Measurements from ENCODE around the gene CNIH3. TPM values are rescaled to one million over a fixed set of nuclear protein-coding genes. Genes with fewer than 3 reads are reported as not detected.

Gene CNIH3
- polyA plus RNA-seq, 6 donors from 2014 or later = 0.97 to 4.0 (median 1.8) TPM; not detected in 1

- Mint-ChIP-seq H3K4me3 (no peak overlapping the region), H3K4me1 (no peaks in the 10 kb centered on the region), H3K27ac (no peak overlapping the region), H3K9me3 (peaks cover 0 to 2% (median 0%) of the 10 kb centered on the region in 7 donors), H3K36me3 (no peaks in the 10 kb centered on the region), H3K27me3 (peaks cover 16 to 32% (median 29%) of the 10 kb centered on the region in 3 donors)
- ATAC-seq (ENCODE audit: low read depth in 2 of 2) (no peak), DNase-seq (no peak)
These were observed 21.8 kb downstream of the CNIH3 start for GRCh38 chr1:224637936-224638335.

- no peak overlapping the region for H3K27ac Mint-ChIP-seq
These were observed 23.4 kb downstream of the CNIH3 start for GRCh38 chr1:224639426-224639975.

GRCh38 chr1:224640018-224640417, 23.9 kb downstream of the CNIH3 start:
- H3K27ac Mint-ChIP-seq = no peak overlapping the region
- H3K27me3 Mint-ChIP-seq = peaks cover 16 to 29% (median 29%) of the 10 kb centered on the region in 3 donors
- H3K36me3 Mint-ChIP-seq = no peaks in the 10 kb centered on the region
- DNase-seq (no peak), ATAC-seq (ENCODE audit: low read depth in 2 of 2) (no peak)
- no peaks in the 10 kb centered on the region for H3K9me3 Mint-ChIP-seq
- no peaks in the 10 kb centered on the region for H3K4me1 Mint-ChIP-seq
- peak overlapping the region in 1 of 8 donors; percentile 35 for H3K4me3 Mint-ChIP-seq

More at GRCh38 chr1:224639426-224639975, 23.4 kb downstream of the CNIH3 start:
- H3K4me1 Mint-ChIP-seq = no peaks in the 10 kb centered on the region
- DNase-seq (no peak), ATAC-seq (ENCODE audit: low read depth in 2 of 2) (no peak)
- H3K9me3 Mint-ChIP-seq = peaks cover 0 to 2% (median 0%) of the 10 kb centered on the region in 7 donors
- peaks cover 16 to 34% (median 29%) of the 10 kb centered on the region in 3 donors for H3K27me3 Mint-ChIP-seq
- H3K36me3 Mint-ChIP-seq = no peaks in the 10 kb centered on the region
- peak overlapping the region in 1 of 8 donors; percentile 35 for H3K4me3 Mint-ChIP-seq

GRCh38 chr1:224640587-224640986, 24.5 kb downstream of the CNIH3 start:
- no peak overlapping the region for H3K4me3 Mint-ChIP-seq
- H3K36me3 Mint-ChIP-seq = no peaks in the 10 kb centered on the region
- no peak overlapping the region for H3K27ac Mint-ChIP-seq
- DNase-seq (no peak), ATAC-seq (ENCODE audit: low read depth in 2 of 2) (no peak)
- no peaks in the 10 kb centered on the region for H3K9me3 Mint-ChIP-seq
- H3K27me3 Mint-ChIP-seq = peaks cover 16 to 29% (median 29%) of the 10 kb centered on the region in 3 donors
- no peaks in the 10 kb centered on the region for H3K4me1 Mint-ChIP-seq

GRCh38 chr1:224641030-224641429, 24.9 kb downstream of the CNIH3 start:
- H3K27ac Mint-ChIP-seq = no peak overlapping the region
- H3K4me3 Mint-ChIP-seq = no peak overlapping the region
- no peaks in the 10 kb centered on the region for H3K36me3 Mint-ChIP-seq
- H3K9me3 Mint-ChIP-seq = no peaks in the 10 kb centered on the region
- H3K27me3 Mint-ChIP-seq = peaks cover 16 to 29% (median 29%) of the 10 kb centered on the region in 3 donors
- DNase-seq (no peak), ATAC-seq (ENCODE audit: low read depth in 2 of 2) (no peak)
- H3K4me1 Mint-ChIP-seq = no peaks in the 10 kb centered on the region

- H3K9me3 Mint-ChIP-seq = no peaks in the 10 kb centered on the region
- peaks cover 16 to 29% (median 21%) of the 10 kb centered on the region in 3 donors for H3K27me3 Mint-ChIP-seq
- no peak overlapping the region for H3K27ac Mint-ChIP-seq
- DNase-seq = no peak
- no peak overlapping the region for H3K4me3 Mint-ChIP-seq
- ATAC-seq (ENCODE audit: low read depth in 2 of 2) = no peak
- H3K36me3 Mint-ChIP-seq = no peaks in the 10 kb centered on the region
- no peaks in the 10 kb centered on the region for H3K4me1 Mint-ChIP-seq
These were observed 27.5 kb downstream of the CNIH3 start for GRCh38 chr1:224643653-224644052.

- Mint-ChIP-seq H3K4me3 (no peak overlapping the region), H3K27ac (no peak overlapping the region), H3K36me3 (no peaks in the 10 kb centered on the region), H3K9me3 (no peaks in the 10 kb centered on the region), H3K4me1 (no peaks in the 10 kb centered on the region), H3K27me3 (peaks cover 11 to 26% (median 21%) of the 10 kb centered on the region in 3 donors)
- peak in 1 of 2 donors; percentile 28 for ATAC-seq (ENCODE audit: low read depth in 2 of 2)
- DNase-seq = peak; percentile 7
These were observed 28.5 kb downstream of the CNIH3 start for GRCh38 chr1:224644553-224645154.

GRCh38 chr1:224647449-224647848, 31.3 kb downstream of the CNIH3 start:
- Mint-ChIP-seq H3K36me3 (peaks cover 0 to 4% of the 10 kb centered on the region in 2 donors), H3K4me3 (no peak overlapping the region), H3K27me3 (peaks cover 3 to 23% (median 5%) of the 10 kb centered on the region in 3 donors), H3K27ac (no peak overlapping the region), H3K9me3 (no peaks in the 10 kb centered on the region), H3K4me1 (no peaks in the 10 kb centered on the region)
- ATAC-seq (ENCODE audit: low read depth in 2 of 2) (no peak), DNase-seq (no peak)

GRCh38 chr1:224650290-224650689, 34.2 kb downstream of the CNIH3 start:
- Mint-ChIP-seq H3K4me3 (no peak overlapping the region), H3K27me3 (peaks cover 3 to 17% (median 8%) of the 10 kb centered on the region in 3 donors), H3K4me1 (no peaks in the 10 kb centered on the region), H3K27ac (no peak overlapping the region), H3K36me3 (peaks cover 0 to 5% of the 10 kb centered on the region in 2 donors), H3K9me3 (no peaks in the 10 kb centered on the region)
- DNase-seq = no peak
- ATAC-seq (ENCODE audit: low read depth in 2 of 2) = no peak

GRCh38 chr1:224651188-224651587, 35.1 kb downstream of the CNIH3 start:
- no peaks in the 10 kb centered on the region for H3K4me1 Mint-ChIP-seq
- DNase-seq (no peak), ATAC-seq (ENCODE audit: low read depth in 2 of 2) (no peak)
- no peak overlapping the region for H3K4me3 Mint-ChIP-seq
- H3K27me3 Mint-ChIP-seq = peaks cover 3 to 20% (median 14%) of the 10 kb centered on the region in 3 donors
- H3K27ac Mint-ChIP-seq = no peak overlapping the region
- H3K36me3 Mint-ChIP-seq = peaks cover 0 to 5% of the 10 kb centered on the region in 2 donors
- H3K9me3 Mint-ChIP-seq = no peaks in the 10 kb centered on the region

- Mint-ChIP-seq H3K4me1 (no peaks in the 10 kb centered on the region), H3K36me3 (peaks cover 0 to 5% of the 10 kb centered on the region in 2 donors), H3K27ac (no peak overlapping the region), H3K4me3 (no peak overlapping the region), H3K27me3 (peaks cover 3 to 16% (median 14%) of the 10 kb centered on the region in 3 donors), H3K9me3 (no peaks in the 10 kb centered on the region)
- ATAC-seq (ENCODE audit: low read depth in 2 of 2) = no peak
- no peak for DNase-seq
These were observed 40.3 kb downstream of the CNIH3 start for GRCh38 chr1:224656392-224656791.

- DNase-seq (no peak), ATAC-seq (ENCODE audit: low read depth in 2 of 2) (no peak)
- Mint-ChIP-seq H3K27me3 (peaks cover 3 to 14% (median 7%) of the 10 kb centered on the region in 3 donors), H3K9me3 (no peaks in the 10 kb centered on the region), H3K27ac (no peak overlapping the region), H3K4me1 (no peaks in the 10 kb centered on the region), H3K36me3 (no peaks in the 10 kb centered on the region), H3K4me3 (no peak overlapping the region)
These were observed 44.0 kb downstream of the CNIH3 start for GRCh38 chr1:224660074-224660473.

GRCh38 chr1:224662870-224663269, 46.8 kb downstream of the CNIH3 start:
- Mint-ChIP-seq H3K4me1 (no peaks in the 10 kb centered on the region), H3K27ac (no peak overlapping the region), H3K4me3 (no peak overlapping the region), H3K27me3 (peaks cover 0 to 11% (median 7%) of the 10 kb centered on the region in 3 donors), H3K36me3 (no peaks in the 10 kb centered on the region), H3K9me3 (no peaks in the 10 kb centered on the region)
- no peak for DNase-seq
- ATAC-seq (ENCODE audit: low read depth in 2 of 2) = no peak

GRCh38 chr1:224665016-224665415, 48.9 kb downstream of the CNIH3 start:
- ATAC-seq (ENCODE audit: low read depth in 2 of 2) = no peak

More at GRCh38 chr1:224665016-224665415, 48.9 kb downstream of the CNIH3 start:
- Mint-ChIP-seq H3K27ac (no peak overlapping the region), H3K27me3 (peaks cover 0 to 12% (median 11%) of the 10 kb centered on the region in 3 donors), H3K9me3 (peaks cover 0 to 2% (median 0%) of the 10 kb centered on the region in 7 donors), H3K36me3 (no peaks in the 10 kb centered on the region), H3K4me1 (no peaks in the 10 kb centered on the region), H3K4me3 (no peak overlapping the region)
- no peak for DNase-seq

Measured in naive B cell (primary cell).